Neuron (in vitro differentiated cells): Measurements from ENCODE around the gene TNFRSF1A.

ENCODE experiments used
- H2AFZ ChIP-seq: one replicate; pipeline ENCODE4 v1.6.1; 2013; ENCODE audit warnings: low read depth, mild to moderate bottlenecking, inconsistent platforms, low read length, moderate library complexity
- H3K27me3 ChIP-seq: one replicate; pipeline ENCODE4 v1.6.1; 2013; ENCODE audit warnings: low read length; ENCODE audit not compliant: insufficient read depth
- H3K36me3 ChIP-seq: one replicate; pipeline ENCODE4 v1.6.1; 2013; ENCODE audit warnings: low read length; ENCODE audit not compliant: insufficient read depth
- H3K4me1 ChIP-seq: one replicate; pipeline ENCODE4 v1.6.1; 2013; ENCODE audit warnings: low read length; ENCODE audit not compliant: insufficient read depth
- H3K4me3 ChIP-seq: 2 replicates; pipeline ENCODE4 v1.5.1; 2013; ENCODE audit warnings: mild to moderate bottlenecking, low read length, moderate library complexity
- H3K9me3 ChIP-seq: one replicate; pipeline ENCODE4 v1.6.1; 2013; ENCODE audit warnings: low read length

Gene TNFRSF1A

GRCh38 chr12:6280672-6281071, 61.2 kb downstream of the TNFRSF1A start:
- peaks cover 2% of the 10 kb centered on the region for H3K27me3 ChIP-seq
- H3K4me1 ChIP-seq = peaks cover 2% of the 10 kb centered on the region
- no peaks in the 10 kb centered on the region for H3K9me3 ChIP-seq
- no peak overlapping the region for H2AFZ ChIP-seq
- H3K4me3 ChIP-seq = no peak overlapping the region
- no peaks in the 10 kb centered on the region for H3K36me3 ChIP-seq

DNA sequence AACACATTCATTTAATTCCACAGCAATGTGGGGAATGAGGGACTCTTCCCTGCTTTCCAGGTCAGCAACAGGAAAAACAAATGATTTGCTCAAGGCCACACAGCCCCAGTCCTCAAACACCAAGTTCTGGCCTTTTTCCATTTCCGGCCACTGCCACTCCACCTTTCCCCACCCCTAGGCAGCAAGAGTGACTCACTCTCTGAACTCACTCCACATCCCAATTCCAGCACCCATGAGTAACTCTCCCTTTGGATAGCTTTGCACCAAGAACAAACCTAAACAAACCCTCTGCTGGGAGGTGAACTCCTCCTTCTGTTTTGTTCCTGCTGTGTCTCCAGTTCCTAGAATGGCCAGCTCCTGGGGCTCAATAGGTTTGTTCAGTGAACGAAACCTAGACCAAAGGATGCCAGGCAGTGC, 61.8 kb downstream of the TNFRSF1A start:
- Histone ChIP-seq H3K36me3 (no peaks in the 10 kb centered on the region), H2AFZ (no peak overlapping the region), H3K27me3 (peaks cover 2% of the 10 kb centered on the region), H3K4me3 (no peak overlapping the region), H3K4me1 (peaks cover under 1% of the 10 kb centered on the region), H3K9me3 (no peaks in the 10 kb centered on the region)

GRCh38 chr12:6279631-6280030, 62.2 kb downstream of the TNFRSF1A start:
- Histone ChIP-seq H3K4me1 (peaks cover 4% of the 10 kb centered on the region), H3K36me3 (no peaks in the 10 kb centered on the region), H3K9me3 (no peaks in the 10 kb centered on the region), H2AFZ (no peak overlapping the region), H3K4me3 (no peak overlapping the region), H3K27me3 (peaks cover 2% of the 10 kb centered on the region)

DNA sequence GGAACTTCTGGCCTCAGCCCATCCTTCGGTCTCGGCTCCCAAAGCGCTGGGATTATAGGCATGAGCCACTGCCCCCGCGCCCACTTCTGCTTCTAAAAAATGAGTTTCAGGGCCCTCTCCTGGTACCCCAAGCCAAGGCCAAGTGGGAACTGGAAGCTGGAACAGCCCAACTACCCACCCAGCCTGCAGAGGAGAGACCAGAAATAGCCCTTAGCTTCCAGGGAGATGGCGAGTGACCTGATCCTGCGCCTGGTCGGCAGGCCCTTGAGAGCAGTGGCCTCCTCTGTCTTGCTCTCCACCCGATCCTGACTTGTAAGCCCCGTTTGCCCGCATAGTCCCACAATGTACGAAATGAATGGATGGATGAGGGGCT, 62.6 kb downstream of the TNFRSF1A start:
- H3K4me3 ChIP-seq = no peak overlapping the region
- H3K36me3 ChIP-seq = no peaks in the 10 kb centered on the region
- peaks cover 7% of the 10 kb centered on the region for H3K4me1 ChIP-seq
- no peak overlapping the region for H2AFZ ChIP-seq
- no peaks in the 10 kb centered on the region for H3K9me3 ChIP-seq
- peaks cover 2% of the 10 kb centered on the region for H3K27me3 ChIP-seq
